Thoracic aorta (tissue), 2 donors: Measurements from ENCODE around the gene KCNB1. TPM values are rescaled to one million over a fixed set of nuclear protein-coding genes. Genes with fewer than 3 reads are reported as not detected.
A peak's percentile ranks its signal among the peaks of the same experiment; 100 is the strongest.

ENCODE experiments used
- ATAC-seq: fragments of 150-250 bp; one replicate; pipeline ENCODE4 v1.8.0; 2017; ENCODE audit warnings: low read depth; ENCODE audit not compliant: insufficient number of reproducible peaks, low FRiP score
- DNase-seq: peaks from one replicate; pipeline ENCODE4 v3.0.0-alpha.2; 2020; ENCODE audit warnings: low spot score
- H3K27ac ChIP-seq, 2 donors: fragments of 200-600 bp; sonication (generic); 1 replicate in 1 of 2; 2 replicates in 1 of 2; pipeline ENCODE4 v1.5.1; 2016; ENCODE audit warnings: mild to moderate bottlenecking in 2 of 2, moderate library complexity in 2 of 2
- H3K27me3 ChIP-seq: fragments of 200-600 bp; sonication (generic); replicated peaks from 2 replicates; pipeline ENCODE4 v1.6.0; 2016; ENCODE audit warnings: mild to moderate bottlenecking; ENCODE audit not compliant: insufficient read depth
- H3K36me3 ChIP-seq: fragments of 200-600 bp; sonication (generic); one replicate; pipeline ENCODE4 v1.5.1; 2016
- H3K4me1 ChIP-seq, 2 donors: fragments of 200-600 bp; sonication (generic); 1 replicate in 1 of 2; 2 replicates in 1 of 2; pipeline versions ENCODE4 v1.5.1 to v1.6.0; 2016; ENCODE audit warnings: low read depth in 2 of 2, mild to moderate bottlenecking in 1 of 2; ENCODE audit not compliant: control insufficient read depth in 1 of 2
- H3K4me3 ChIP-seq: fragments of 200-600 bp; sonication (generic); 2 replicates; pipeline ENCODE4 v1.5.1; 2016; ENCODE audit warnings: mild to moderate bottlenecking
- H3K9me3 ChIP-seq: fragments of 200-600 bp; sonication (generic); 2 replicates; pipeline ENCODE4 v1.5.1; 2016
- total RNA-seq, 2 donors: library from RNA; depleted of rRNA; stranded (reverse); fragments of >200 nt; gene quantifications; one replicate each; pipeline versions ENCODE4 v1.1.0 to v1.2.3, GENCODE V29; 2016
- TF ChIP-seq, protein P1 (sequence below): fragments of 200-600 bp; sonication (generic); IDR thresholded peaks from one replicate; pipeline ENCODE4 v1.5.1; 2019; ENCODE audit warnings: antibody characterized with exemption

KCNB1 gene
- total RNA-seq, 2 donors from 2014 or later: 1.4 to 2.3 TPM

DNA sequence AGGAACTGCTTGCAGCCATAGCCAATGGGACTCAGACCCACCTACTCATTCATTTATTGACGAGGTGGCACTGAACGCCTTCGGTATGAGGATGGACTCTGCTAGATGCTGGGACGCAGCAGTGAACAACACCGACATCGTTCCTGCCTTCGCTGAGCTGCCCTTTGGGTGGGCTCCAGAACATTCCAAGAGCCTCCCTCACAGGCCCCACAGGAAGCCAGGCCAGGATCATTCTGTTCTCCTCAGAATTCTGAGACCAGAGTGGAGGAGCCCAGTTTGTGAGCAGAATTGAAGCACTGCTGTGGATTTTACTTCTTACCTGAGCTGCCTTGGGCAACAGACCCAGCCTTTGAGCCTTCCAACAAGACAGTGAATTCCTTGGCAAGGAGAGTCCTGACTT, 82.1 kb downstream of the KCNB1 start:
- Histone ChIP-seq H3K9me3 (no peaks in the 10 kb centered on the region), H3K27ac (peak overlapping the region; percentile 90 to 96), H3K4me1 (peaks cover 19 to 33% of the 10 kb centered on the region in 2 donors), H3K27me3 (no peaks in the 10 kb centered on the region), H3K36me3 (no peaks in the 10 kb centered on the region), H3K4me3 (no peak overlapping the region)
- DNase-seq: peak; percentile 16
- peak; percentile 64 for ATAC-seq
- TF ChIP-seq, protein P1, sequence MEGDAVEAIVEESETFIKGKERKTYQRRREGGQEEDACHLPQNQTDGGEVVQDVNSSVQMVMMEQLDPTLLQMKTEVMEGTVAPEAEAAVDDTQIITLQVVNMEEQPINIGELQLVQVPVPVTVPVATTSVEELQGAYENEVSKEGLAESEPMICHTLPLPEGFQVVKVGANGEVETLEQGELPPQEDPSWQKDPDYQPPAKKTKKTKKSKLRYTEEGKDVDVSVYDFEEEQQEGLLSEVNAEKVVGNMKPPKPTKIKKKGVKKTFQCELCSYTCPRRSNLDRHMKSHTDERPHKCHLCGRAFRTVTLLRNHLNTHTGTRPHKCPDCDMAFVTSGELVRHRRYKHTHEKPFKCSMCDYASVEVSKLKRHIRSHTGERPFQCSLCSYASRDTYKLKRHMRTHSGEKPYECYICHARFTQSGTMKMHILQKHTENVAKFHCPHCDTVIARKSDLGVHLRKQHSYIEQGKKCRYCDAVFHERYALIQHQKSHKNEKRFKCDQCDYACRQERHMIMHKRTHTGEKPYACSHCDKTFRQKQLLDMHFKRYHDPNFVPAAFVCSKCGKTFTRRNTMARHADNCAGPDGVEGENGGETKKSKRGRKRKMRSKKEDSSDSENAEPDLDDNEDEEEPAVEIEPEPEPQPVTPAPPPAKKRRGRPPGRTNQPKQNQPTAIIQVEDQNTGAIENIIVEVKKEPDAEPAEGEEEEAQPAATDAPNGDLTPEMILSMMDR: no peak

DNA sequence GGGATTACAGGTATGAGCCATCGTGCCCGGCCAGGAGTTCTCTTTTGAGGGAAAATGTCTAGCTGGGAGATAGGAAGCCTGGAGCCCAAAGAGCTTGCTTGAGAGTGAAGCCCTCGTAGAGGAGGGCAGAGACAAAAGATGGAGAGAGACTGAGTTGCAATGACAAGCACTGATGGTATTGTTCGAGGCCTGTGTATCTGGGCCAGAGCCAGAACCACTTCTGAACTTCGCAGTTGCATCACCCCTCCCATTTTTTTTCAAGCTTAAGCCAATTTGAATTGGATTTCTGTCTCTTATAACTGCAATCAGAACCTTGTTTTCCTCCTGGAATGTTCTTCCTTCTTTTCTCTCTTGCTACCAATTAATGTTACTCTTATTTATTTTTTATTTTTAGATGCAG, 83.1 kb downstream of the KCNB1 start:
- TF ChIP-seq, protein P1: no peak
- Histone ChIP-seq H3K36me3 (no peaks in the 10 kb centered on the region), H3K27ac (peak overlapping the region; percentile 90 to 96), H3K9me3 (no peaks in the 10 kb centered on the region), H3K4me3 (no peak overlapping the region), H3K4me1 (peaks cover 19 to 43% of the 10 kb centered on the region in 2 donors), H3K27me3 (no peaks in the 10 kb centered on the region)
- DNase-seq: no peak
- no peak for ATAC-seq

GRCh38 chr20:49398401-49399144, 83.9 kb downstream of the KCNB1 start:
- TF ChIP-seq, protein P1: no peak
- H3K27me3 ChIP-seq: no peaks in the 10 kb centered on the region
- no peak for DNase-seq
- H3K4me3 ChIP-seq: no peak overlapping the region
- no peaks in the 10 kb centered on the region for H3K9me3 ChIP-seq
- no peaks in the 10 kb centered on the region for H3K36me3 ChIP-seq
- H3K4me1 ChIP-seq: peaks cover 19 to 44% of the 10 kb centered on the region in 2 donors
- peak overlapping the region in 1 of 2 donors; percentile 90 for H3K27ac ChIP-seq
- no peak for ATAC-seq

- DNase-seq (no peak), ATAC-seq (no peak)
- Histone ChIP-seq H3K36me3 (no peaks in the 10 kb centered on the region), H3K4me1 (peaks cover 19 to 44% of the 10 kb centered on the region in 2 donors), H3K27me3 (no peaks in the 10 kb centered on the region), H3K4me3 (no peak overlapping the region), H3K9me3 (no peaks in the 10 kb centered on the region), H3K27ac (no peak overlapping the region)
- TF ChIP-seq, protein P1: no peak
Measured at GRCh38 chr20:49397525-49397924, 84.9 kb downstream of the KCNB1 start.

DNA sequence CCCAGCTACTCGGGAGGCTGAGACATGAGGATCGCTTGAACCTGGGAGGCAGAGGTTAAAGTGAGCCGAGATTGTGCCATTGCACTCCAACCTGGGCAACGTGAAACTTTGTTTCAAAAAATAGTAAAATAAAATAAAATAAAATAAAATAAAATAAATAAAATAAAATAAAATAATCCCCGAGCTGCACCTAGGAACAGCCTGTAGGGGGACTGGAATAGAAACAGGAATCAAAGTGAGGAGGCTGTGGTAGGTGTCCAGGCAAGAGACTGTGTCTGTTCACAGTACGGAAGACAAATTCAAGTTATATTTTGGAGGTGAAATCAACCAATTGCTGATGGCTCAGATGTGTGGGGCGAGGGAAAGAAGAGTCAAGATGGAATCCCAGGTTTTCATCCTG, 86.2 kb downstream of the KCNB1 start:
- Histone ChIP-seq H3K27me3 (no peaks in the 10 kb centered on the region), H3K36me3 (no peaks in the 10 kb centered on the region), H3K9me3 (no peaks in the 10 kb centered on the region), H3K4me1 (peaks cover 14 to 43% of the 10 kb centered on the region in 2 donors), H3K27ac (no peak overlapping the region), H3K4me3 (no peak overlapping the region)
- no peak for ATAC-seq
- TF ChIP-seq, protein P1: no peak
- no peak for DNase-seq
